CD8-positive, alpha-beta memory T cell (primary cell): ENCODE data around the gene TMED4. TPM values are rescaled to one million over a fixed set of nuclear protein-coding genes. Genes with fewer than 3 reads are reported as not detected.
"Not testable (repeated sequence)": the region's sequence is repeated elsewhere in the genome, so short reads cannot be mapped to it uniquely, and the experiment has no call there.

Experiments used
- CTCF ChIA-PET: fragments of 350-600 bp; sonication (Branson Sonifier 250); formaldehyde crosslinking; loops from one replicate; lab custom pipeline; 2021; ENCODE audit warnings: antibody characterized with exemption; lab: Charles Lee
- POLR2A ChIA-PET: fragments of 350-600 bp; sonication (Branson Sonifier 250); formaldehyde crosslinking; loops from one replicate; lab custom pipeline; 2021; ENCODE audit warnings: antibody characterized with exemption; lab: Charles Lee
- DNase-seq, 5 donors: peaks; one replicate each; pipeline versions ENCODE4 v3.0.0 to v3.0.0-alpha.2; 2020 to 2022; ENCODE audit warnings: mixed read lengths in 1 of 5
- H3K27ac ChIP-seq: one replicate; pipeline ENCODE4 v1.7.0; 2013; ENCODE audit warnings: low read depth, mild to moderate bottlenecking, low read length, moderate library complexity
- H3K27me3 ChIP-seq: 2 replicates; pipeline ENCODE4 v1.7.0; 2013; ENCODE audit warnings: low read length, mild to moderate bottlenecking; ENCODE audit not compliant: insufficient read depth, poor library complexity, severe bottlenecking
- H3K36me3 ChIP-seq: 2 replicates; pipeline ENCODE4 v1.7.0; 2013; ENCODE audit warnings: mild to moderate bottlenecking, low read length, moderate library complexity; ENCODE audit not compliant: insufficient read depth
- H3K4me1 ChIP-seq: 2 replicates; pipeline ENCODE4 v1.7.0; 2013; ENCODE audit warnings: mild to moderate bottlenecking, low read length, moderate library complexity; ENCODE audit not compliant: insufficient read depth
- H3K4me3 ChIP-seq: 2 replicates; pipeline ENCODE4 v1.7.0; 2013; ENCODE audit warnings: mild to moderate bottlenecking, low read length
- H3K9me3 ChIP-seq: 2 replicates; pipeline ENCODE4 v1.7.0; 2013; ENCODE audit warnings: mild to moderate bottlenecking, low read length
- H3K27ac Mint-ChIP-seq, 8 donors: one replicate each; pipeline ENCODE4 v1.8.0; 2020 to 2021; ENCODE audit warnings: mixed read lengths in 8 of 8, mild to moderate bottlenecking in 6 of 8, inconsistent platforms in 3 of 8, moderate library complexity in 3 of 8
- H3K27me3 Mint-ChIP-seq, 2 donors: one replicate each; pipeline ENCODE4 v1.8.0; 2020 to 2021; ENCODE audit warnings: mixed read lengths in 2 of 2, mild to moderate bottlenecking in 1 of 2, moderate library complexity in 1 of 2
- H3K36me3 Mint-ChIP-seq, 3 donors: one replicate each; pipeline ENCODE4 v1.8.0; 2020 to 2021; ENCODE audit warnings: mixed read lengths in 3 of 3, inconsistent platforms in 1 of 3, mild to moderate bottlenecking in 1 of 3
- H3K4me1 Mint-ChIP-seq, 3 donors: one replicate each; pipeline ENCODE4 v1.8.0; 2020 to 2021; ENCODE audit warnings: mixed read lengths in 3 of 3, inconsistent platforms in 1 of 3, mild to moderate bottlenecking in 1 of 3
- H3K4me3 Mint-ChIP-seq, 7 donors: one replicate each; pipeline ENCODE4 v1.8.0; 2020 to 2021; ENCODE audit warnings: mixed read lengths in 7 of 7, mild to moderate bottlenecking in 6 of 7, moderate library complexity in 4 of 7, inconsistent platforms in 2 of 7
- H3K9me3 Mint-ChIP-seq, 5 donors: one replicate each; pipeline ENCODE4 v1.8.0; 2020 to 2022; ENCODE audit warnings: mixed read lengths in 5 of 5, mild to moderate bottlenecking in 3 of 5, moderate library complexity in 2 of 5, inconsistent platforms in 1 of 5
- polyA plus RNA-seq: library from polyadenylated mRNA; unstranded; fragments of 300-500 nt; fragmentation: Illumina TruSeq; gene quantifications from one replicate; pipeline ENCODE4 v1.2.3, GENCODE V29; 2021
- total RNA-seq, 2 experiments: library from RNA; stranded (reverse); gene quantifications; one replicate each; pipeline ENCODE4 v1.2.3, GENCODE V29; 2021

The TMED4 gene
- total and polyA plus RNA-seq, 3 experiments from 2014 or later: 78.8 to 84.3 (median 80.5) TPM

DNA sequence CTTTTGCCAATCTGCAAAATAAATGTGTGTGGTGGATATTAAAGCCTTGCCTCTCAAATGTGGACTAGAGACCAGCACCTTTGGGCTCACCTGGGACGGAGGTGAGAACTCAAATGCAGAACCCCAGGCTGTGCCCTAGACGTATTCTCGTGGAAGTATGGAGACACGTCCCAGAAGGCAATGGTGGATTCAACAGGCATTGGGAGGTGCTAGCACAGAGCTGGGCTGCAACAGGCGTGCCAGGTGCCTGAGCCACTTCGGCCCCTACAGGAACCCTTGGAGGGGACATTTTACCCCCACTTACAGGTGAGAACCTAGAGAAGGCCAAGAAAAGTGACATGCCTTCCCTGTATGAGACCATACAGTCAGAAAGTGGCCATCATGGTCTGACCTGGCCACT, 20.6 kb downstream of the TMED4 start:
- CTCF ChIA-PET: interaction anchor here (2.6 kb wide), 1 partner anchor 8 kb away, joined by 12 read pairs; no protein-coding TSS in a partner anchor
- peaks cover 7 to 8% (median 7%) of the 10 kb centered on the region in 3 donors for H3K4me1 Mint-ChIP-seq
- peaks cover 0 to 30% (median 6%) of the 10 kb centered on the region in 3 donors for H3K36me3 Mint-ChIP-seq
- no peak overlapping the region for H3K4me3 Mint-ChIP-seq
- Histone ChIP-seq H3K27ac (no peak overlapping the region), H3K4me1 (no peaks in the 10 kb centered on the region), H3K9me3 (no peaks in the 10 kb centered on the region), H3K36me3 (peaks cover 16% of the 10 kb centered on the region), H3K4me3 (no peak overlapping the region), H3K27me3 (no peaks in the 10 kb centered on the region)
- H3K9me3 Mint-ChIP-seq: no peaks in the 10 kb centered on the region
- POLR2A ChIA-PET: no interaction called here
- peak overlapping the region in 1 of 8 donors; percentile 73 for H3K27ac Mint-ChIP-seq
- no peak for DNase-seq
- H3K27me3 Mint-ChIP-seq: no peaks in the 10 kb centered on the region

DNA sequence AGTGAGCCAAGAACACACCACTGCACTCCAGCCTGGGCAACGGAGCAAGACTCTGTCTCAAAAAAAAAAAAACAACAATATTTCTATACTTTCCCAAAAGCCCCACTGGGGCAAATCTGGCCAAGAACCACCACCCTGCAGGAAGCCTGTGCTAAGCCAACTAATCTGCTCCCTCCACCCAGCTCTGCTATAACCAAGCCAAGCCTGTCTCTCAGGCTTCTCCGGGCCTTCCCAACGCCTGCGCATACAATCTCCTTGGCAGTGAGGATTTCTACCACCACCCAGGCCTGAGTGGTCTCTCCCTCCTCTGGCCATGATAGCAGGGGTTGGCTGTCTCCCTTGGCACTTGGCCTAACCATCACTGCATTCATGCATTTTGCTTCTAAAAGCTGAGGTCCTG, 22.5 kb downstream of the TMED4 start:
- no peak overlapping the region for H3K4me3 Mint-ChIP-seq
- Histone ChIP-seq H3K36me3 (peaks cover 2% of the 10 kb centered on the region), H3K9me3 (no peaks in the 10 kb centered on the region), H3K27ac (no peak overlapping the region), H3K4me3 (no peak overlapping the region), H3K27me3 (no peaks in the 10 kb centered on the region), H3K4me1 (no peaks in the 10 kb centered on the region)
- no peaks in the 10 kb centered on the region for H3K27me3 Mint-ChIP-seq
- no peak for DNase-seq
- H3K9me3 Mint-ChIP-seq: no peaks in the 10 kb centered on the region
- POLR2A ChIA-PET: interaction anchor here (0.7 kb wide), 1 partner anchor 127 kb away, joined by 4 read pairs; no protein-coding TSS in a partner anchor
- peak overlapping the region in 1 of 8 donors; percentile 3 for H3K27ac Mint-ChIP-seq
- peaks cover 0 to 12% (median 0%) of the 10 kb centered on the region in 3 donors for H3K36me3 Mint-ChIP-seq
- peaks cover 0 to 2% (median 0%) of the 10 kb centered on the region in 3 donors for H3K4me1 Mint-ChIP-seq
- CTCF ChIA-PET: interaction anchor here (2.6 kb wide), 1 partner anchor 10 kb away, joined by 12 read pairs; no protein-coding TSS in a partner anchor

DNA sequence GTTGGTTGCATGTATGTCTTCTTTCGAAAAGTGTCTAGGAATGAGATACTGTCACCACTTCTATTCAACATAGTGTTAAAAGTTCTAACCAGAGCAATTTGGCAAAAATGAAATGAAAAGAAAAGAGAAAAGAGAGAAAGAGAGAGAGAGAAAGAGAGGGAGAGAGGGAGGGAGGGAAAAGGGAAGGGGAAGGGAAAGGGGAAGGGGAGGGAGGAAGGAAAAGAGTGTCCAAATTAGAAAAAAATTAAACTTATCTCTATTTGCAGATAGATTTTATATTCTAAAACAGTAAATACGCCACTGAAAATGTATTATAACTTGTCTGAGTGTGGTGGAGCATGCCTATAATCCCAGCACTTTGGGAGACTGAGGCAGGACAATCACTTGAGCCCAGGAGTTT, 24.5 kb downstream of the TMED4 start:
- H3K27ac ChIP-seq: no peak overlapping the region
- CTCF ChIA-PET: no interaction called here
- no peak overlapping the region for H3K4me3 ChIP-seq
- H3K4me1 ChIP-seq: no peaks in the 10 kb centered on the region
- Mint-ChIP-seq H3K36me3 (no peaks in the 10 kb centered on the region), H3K27me3 (no peaks in the 10 kb centered on the region), H3K9me3 (no peaks in the 10 kb centered on the region), H3K4me3 (no peak overlapping the region), H3K4me1 (no peaks in the 10 kb centered on the region), H3K27ac (no peak overlapping the region)
- DNase-seq: no peak
- POLR2A ChIA-PET: no interaction called here
- H3K27me3 ChIP-seq: no peaks in the 10 kb centered on the region
- H3K36me3 ChIP-seq: no peaks in the 10 kb centered on the region
- H3K9me3 ChIP-seq: no peaks in the 10 kb centered on the region

DNA sequence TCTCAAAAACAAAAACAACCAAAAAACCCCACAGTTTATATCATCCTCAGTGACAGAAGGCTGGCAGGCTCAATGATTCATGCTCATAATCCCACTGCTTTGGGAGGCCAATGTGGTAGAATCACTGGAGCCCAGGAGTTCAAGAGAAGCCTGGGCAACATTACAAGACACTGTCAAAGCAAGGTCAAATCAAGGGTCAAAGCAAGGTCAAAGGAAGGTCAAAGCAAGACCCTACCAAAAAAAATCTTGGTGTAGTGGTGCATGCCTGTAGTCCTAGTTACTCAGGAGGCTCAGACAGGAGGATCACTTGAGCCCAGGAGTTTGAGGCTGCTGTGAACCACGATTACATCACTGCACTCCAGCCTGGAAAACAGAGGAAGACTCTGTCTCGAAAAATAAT, 26.7 kb downstream of the TMED4 start:
- no peak overlapping the region for H3K4me3 Mint-ChIP-seq
- no peak overlapping the region for H3K27ac ChIP-seq
- DNase-seq: no peak
- H3K36me3 Mint-ChIP-seq: no peaks in the 10 kb centered on the region
- H3K9me3 Mint-ChIP-seq: no peaks in the 10 kb centered on the region
- H3K9me3 ChIP-seq: no peaks in the 10 kb centered on the region
- POLR2A ChIA-PET: no interaction called here
- H3K27ac Mint-ChIP-seq: no peak overlapping the region
- H3K4me1 Mint-ChIP-seq: no peaks in the 10 kb centered on the region
- no peak overlapping the region for H3K4me3 ChIP-seq
- H3K27me3 ChIP-seq: no peaks in the 10 kb centered on the region
- no peaks in the 10 kb centered on the region for H3K4me1 ChIP-seq
- no peaks in the 10 kb centered on the region for H3K36me3 ChIP-seq
- H3K27me3 Mint-ChIP-seq: peaks cover 0 to 1% of the 10 kb centered on the region in 2 donors
- CTCF ChIA-PET: no interaction called here

DNA sequence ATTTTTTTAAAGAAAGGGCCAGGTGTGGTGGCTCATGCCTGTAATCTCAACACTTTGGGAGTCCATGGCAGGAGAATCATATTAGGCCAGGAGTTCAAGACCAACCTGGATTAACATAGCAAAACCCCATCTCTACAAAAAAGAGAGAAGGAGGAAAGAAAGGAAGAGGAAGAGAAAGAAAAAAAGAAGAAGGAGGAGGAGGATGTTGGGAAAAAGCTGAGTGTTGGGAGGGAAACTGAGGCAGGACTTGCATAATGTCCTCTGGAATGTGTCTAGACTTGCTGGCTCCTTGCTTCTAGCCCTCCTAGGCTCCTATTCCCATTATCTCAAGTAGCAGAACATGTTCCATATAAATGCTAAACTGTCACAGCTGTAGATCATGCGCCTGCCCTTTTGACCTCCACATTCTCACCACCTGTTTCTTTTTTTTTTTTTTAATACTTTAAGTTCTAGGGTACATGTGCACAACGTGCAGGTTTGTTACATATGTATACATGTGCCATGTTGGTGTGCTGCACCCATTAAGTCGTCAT, 29.5 kb downstream of the TMED4 start:
- H3K4me3 ChIP-seq, H3K27ac ChIP-seq, H3K9me3 Mint-ChIP-seq, H3K36me3 Mint-ChIP-seq, H3K27me3 ChIP-seq, H3K4me3 Mint-ChIP-seq, POLR2A ChIA-PET, H3K9me3 ChIP-seq, DNase-seq, H3K27ac Mint-ChIP-seq, H3K36me3 ChIP-seq, H3K27me3 Mint-ChIP-seq, H3K4me1 ChIP-seq, H3K4me1 Mint-ChIP-seq: not testable (repeated sequence)
- CTCF ChIA-PET: interaction anchor here (2.0 kb wide), 1 partner anchor 13 kb away, joined by 6 read pairs; no protein-coding TSS in a partner anchor

DNA sequence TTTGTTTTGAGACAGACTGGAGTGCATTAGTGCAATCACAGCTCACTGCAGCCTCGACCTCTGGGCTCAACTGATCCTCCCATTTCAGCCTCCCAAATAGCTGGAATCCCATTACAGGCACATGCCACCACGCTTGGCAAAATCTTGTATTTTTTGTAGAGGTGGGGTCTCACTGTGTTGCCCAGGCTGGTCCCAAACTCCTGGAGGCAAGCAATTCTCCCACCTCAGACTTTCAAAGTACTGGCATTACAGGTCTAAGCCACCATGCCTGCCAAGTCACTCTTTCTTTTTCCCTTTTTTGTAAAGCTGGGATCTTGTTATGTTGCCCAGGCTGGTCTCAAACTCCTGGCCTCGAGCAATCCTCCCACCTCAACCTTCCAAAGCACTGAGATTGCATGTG, 32.6 kb downstream of the TMED4 start:
- DNase-seq: no peak
- Mint-ChIP-seq H3K36me3 (peaks cover 0 to 2% (median 0%) of the 10 kb centered on the region in 3 donors), H3K4me3 (no peak overlapping the region), H3K4me1 (no peaks in the 10 kb centered on the region), H3K27me3 (peaks cover 8% of the 10 kb centered on the region in 2 donors), H3K27ac (no peak overlapping the region), H3K9me3 (peaks cover 0 to 2% (median 0%) of the 10 kb centered on the region in 5 donors)
- CTCF ChIA-PET: no interaction called here
- no peak overlapping the region for H3K27ac ChIP-seq
- no peaks in the 10 kb centered on the region for H3K36me3 ChIP-seq
- no peak overlapping the region for H3K4me3 ChIP-seq
- no peaks in the 10 kb centered on the region for H3K4me1 ChIP-seq
- H3K9me3 ChIP-seq: no peaks in the 10 kb centered on the region
- H3K27me3 ChIP-seq: no peaks in the 10 kb centered on the region
- POLR2A ChIA-PET: no interaction called here

DNA sequence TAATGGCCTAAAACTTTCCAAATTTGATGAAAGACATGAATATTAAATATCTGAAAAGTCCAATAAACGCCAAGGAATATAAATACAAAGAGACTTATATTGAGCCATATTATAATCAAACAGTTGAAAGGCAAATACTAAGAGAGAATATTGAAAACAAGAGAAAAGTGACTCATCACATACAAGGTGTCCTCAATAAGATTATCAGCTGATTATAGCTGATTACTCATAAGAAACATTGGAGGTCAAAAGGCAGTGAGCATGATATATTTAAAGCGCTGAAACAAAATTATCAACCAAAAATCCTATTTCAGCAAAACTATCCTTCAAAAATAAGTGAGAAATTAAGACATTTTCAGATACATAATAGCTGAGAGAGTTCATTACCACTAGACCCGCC, 33.1 kb downstream of the TMED4 start:
- Mint-ChIP-seq H3K9me3 (peaks cover 0 to 2% (median 0%) of the 10 kb centered on the region in 5 donors), H3K4me1 (no peaks in the 10 kb centered on the region), H3K36me3 (peaks cover 0 to 2% (median 0%) of the 10 kb centered on the region in 3 donors), H3K27ac (no peak overlapping the region), H3K4me3 (no peak overlapping the region), H3K27me3 (peaks cover 8% of the 10 kb centered on the region in 2 donors)
- H3K27me3 ChIP-seq: no peaks in the 10 kb centered on the region
- no peak for DNase-seq
- H3K27ac ChIP-seq: no peak overlapping the region
- POLR2A ChIA-PET: no interaction called here
- H3K4me3 ChIP-seq: no peak overlapping the region
- no peaks in the 10 kb centered on the region for H3K4me1 ChIP-seq
- no peaks in the 10 kb centered on the region for H3K9me3 ChIP-seq
- CTCF ChIA-PET: no interaction called here
- H3K36me3 ChIP-seq: no peaks in the 10 kb centered on the region

DNA sequence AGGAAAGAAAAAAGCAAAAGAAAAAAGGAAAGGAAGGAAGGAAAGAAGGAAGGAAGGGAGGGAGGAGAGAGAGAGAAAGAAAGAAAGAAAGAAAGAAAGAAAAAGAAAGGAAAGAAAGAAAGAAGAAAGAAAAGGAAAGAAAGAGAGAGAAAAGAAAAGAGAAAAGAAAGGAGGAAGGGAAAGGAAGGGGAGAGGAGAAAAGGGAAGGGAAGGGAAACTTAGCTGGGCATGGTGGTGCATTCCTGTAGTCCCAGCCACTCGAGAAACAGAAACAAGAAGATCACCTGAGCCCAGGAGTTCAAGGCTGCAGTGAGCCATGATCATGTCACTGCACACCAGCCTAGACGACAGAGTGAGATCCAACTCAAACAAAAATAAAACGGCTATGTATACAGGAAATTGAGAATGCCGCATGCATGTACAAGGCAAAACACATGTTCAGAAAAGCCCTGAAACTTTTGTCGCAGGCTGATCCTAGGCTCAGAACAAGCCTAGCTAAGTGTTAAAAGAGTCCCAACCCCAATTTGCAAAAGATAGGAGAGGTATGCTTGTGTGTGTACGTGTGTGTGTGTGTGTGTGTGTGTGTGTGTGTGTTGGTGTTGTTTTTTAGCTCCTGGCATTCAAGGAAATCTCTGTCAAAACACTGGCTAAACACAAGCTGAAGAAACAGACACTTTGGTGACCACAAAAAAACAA, 34.3 kb downstream of the TMED4 start:
- no peaks in the 10 kb centered on the region for H3K27me3 ChIP-seq
- no peaks in the 10 kb centered on the region for H3K4me1 ChIP-seq
- no peak for DNase-seq
- H3K27ac ChIP-seq: no peak overlapping the region
- Mint-ChIP-seq H3K27me3 (peaks cover 11 to 12% of the 10 kb centered on the region in 2 donors), H3K36me3 (peaks cover 0 to 2% (median 0%) of the 10 kb centered on the region in 3 donors), H3K4me3 (no peak overlapping the region), H3K4me1 (no peaks in the 10 kb centered on the region), H3K9me3 (peaks cover 0 to 2% (median 0%) of the 10 kb centered on the region in 5 donors), H3K27ac (peak overlapping the region in 1 of 8 donors; percentile 43)
- no peak overlapping the region for H3K4me3 ChIP-seq
- POLR2A ChIA-PET: interaction anchor here (0.7 kb wide), 1 partner anchor 26 kb away, joined by 5 read pairs; the partner anchor contains the start of gene DDX56
- CTCF ChIA-PET: interaction anchor here (1.0 to 1.3 kb wide), 2 partner anchors 13 to 17 kb away, joined by 3 read pairs; no protein-coding TSS in a partner anchor
- H3K9me3 ChIP-seq: no peaks in the 10 kb centered on the region
- no peaks in the 10 kb centered on the region for H3K36me3 ChIP-seq
